ENCODE data around the gene GCLC. TPM values are rescaled to one million over a fixed set of nuclear protein-coding genes. Genes with fewer than 3 reads are reported as not detected.

GCLC gene
- polyA plus RNA-seq, 3 donors, result 6.4 to 15.7 (median 10.1) TPM

DNA sequence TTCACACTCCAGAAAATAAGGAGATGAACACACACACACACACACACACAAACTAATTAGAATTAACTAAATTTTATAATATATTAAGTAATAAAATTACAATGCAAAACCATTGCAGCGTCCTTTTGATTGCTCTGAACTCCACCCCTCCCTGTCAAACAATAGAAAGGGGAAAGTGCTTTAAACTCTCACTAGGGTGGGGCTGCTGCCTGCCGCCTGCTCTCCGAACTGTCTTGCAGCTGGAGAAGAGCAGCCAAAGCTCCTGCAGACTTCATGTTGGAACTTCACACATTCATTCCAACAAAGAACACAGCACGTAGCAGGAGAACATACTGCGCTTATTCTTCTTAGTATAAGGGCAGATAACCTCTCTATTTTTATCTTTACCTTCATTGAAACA is 83.2 kb downstream of the GCLC start:
- Histone ChIP-seq H3K4me2 (replicated peaks; ENCODE audit: extremely low read depth, low read length, poor library complexity, severe bottlenecking) (peak overlapping the region; percentile 68), H3K79me2 (ENCODE audit: insufficient read depth, low read length) (no peaks in the 10 kb centered on the region), H3K4me1 (ENCODE audit: control insufficient read depth in 1 of 2, insufficient read depth in 2 of 2, low read length in 2 of 2) (peaks cover 76 to 91% of the 10 kb centered on the region in 2 donors), H3K9me3 (replicated peaks in 1 of 2; ENCODE audit: control insufficient read depth in 1 of 2, insufficient read depth in 1 of 2, low read length in 2 of 2) (no peaks in the 10 kb centered on the region), H3K9ac (ENCODE audit: insufficient read depth, low read length, poor library complexity, severe bottlenecking) (peak overlapping the region; percentile 41), H3K4me3 (replicated peaks in 1 of 3; ENCODE audit: low read depth in 2 of 3, low read length in 3 of 3) (peak overlapping the region in 1 of 3 experiments; percentile 62), H2AFZ (ENCODE audit: insufficient read depth, low read depth, low read length, poor library complexity, severe bottlenecking) (peak overlapping the region; percentile 72), H4K20me1 (ENCODE audit: insufficient read depth, low read length) (no peaks in the 10 kb centered on the region), H3K27ac (ENCODE audit: low read depth in 1 of 2, low read length in 2 of 2) (peak overlapping the region; percentile 87 to 97), H3K27me3 (ENCODE audit: control insufficient read depth in 2 of 2, insufficient read depth in 2 of 2, low read length in 2 of 2) (no peaks in the 10 kb centered on the region), H3K36me3 (replicated peaks in 1 of 2; ENCODE audit: control insufficient read depth in 1 of 2, insufficient read depth in 2 of 2, low read length in 2 of 2) (no peaks in the 10 kb centered on the region)
- peak; percentile 35 to 62 (median 49) for DNase-seq
- Mint-ChIP-seq H3K36me3 (peaks cover 0 to 4% of the 10 kb centered on the region in 2 donors), H3K9me3 (peaks cover 0 to 3% (median 0%) of the 10 kb centered on the region in 7 donors), H3K27me3 (ENCODE audit: low read depth in 3 of 3) (peaks cover 0 to 2% (median 0%) of the 10 kb centered on the region in 3 donors), H3K4me1 (peaks cover 88% of the 10 kb centered on the region), H3K27ac (peak overlapping the region; percentile 96 to 100 (median 99)), H3K4me3 (peak overlapping the region; percentile 62 to 82)
- TF ChIP-seq, protein P1, sequence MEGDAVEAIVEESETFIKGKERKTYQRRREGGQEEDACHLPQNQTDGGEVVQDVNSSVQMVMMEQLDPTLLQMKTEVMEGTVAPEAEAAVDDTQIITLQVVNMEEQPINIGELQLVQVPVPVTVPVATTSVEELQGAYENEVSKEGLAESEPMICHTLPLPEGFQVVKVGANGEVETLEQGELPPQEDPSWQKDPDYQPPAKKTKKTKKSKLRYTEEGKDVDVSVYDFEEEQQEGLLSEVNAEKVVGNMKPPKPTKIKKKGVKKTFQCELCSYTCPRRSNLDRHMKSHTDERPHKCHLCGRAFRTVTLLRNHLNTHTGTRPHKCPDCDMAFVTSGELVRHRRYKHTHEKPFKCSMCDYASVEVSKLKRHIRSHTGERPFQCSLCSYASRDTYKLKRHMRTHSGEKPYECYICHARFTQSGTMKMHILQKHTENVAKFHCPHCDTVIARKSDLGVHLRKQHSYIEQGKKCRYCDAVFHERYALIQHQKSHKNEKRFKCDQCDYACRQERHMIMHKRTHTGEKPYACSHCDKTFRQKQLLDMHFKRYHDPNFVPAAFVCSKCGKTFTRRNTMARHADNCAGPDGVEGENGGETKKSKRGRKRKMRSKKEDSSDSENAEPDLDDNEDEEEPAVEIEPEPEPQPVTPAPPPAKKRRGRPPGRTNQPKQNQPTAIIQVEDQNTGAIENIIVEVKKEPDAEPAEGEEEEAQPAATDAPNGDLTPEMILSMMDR (IDR thresholded peaks at IDR 0.05), result no peak
- 0% methylated on average over 2 of the region's 5 CpGs for WGBS (ENCODE audit: insufficient coverage)
- intact Hi-C loops (cut with micrococcal nuclease), result no loop called here

DNA sequence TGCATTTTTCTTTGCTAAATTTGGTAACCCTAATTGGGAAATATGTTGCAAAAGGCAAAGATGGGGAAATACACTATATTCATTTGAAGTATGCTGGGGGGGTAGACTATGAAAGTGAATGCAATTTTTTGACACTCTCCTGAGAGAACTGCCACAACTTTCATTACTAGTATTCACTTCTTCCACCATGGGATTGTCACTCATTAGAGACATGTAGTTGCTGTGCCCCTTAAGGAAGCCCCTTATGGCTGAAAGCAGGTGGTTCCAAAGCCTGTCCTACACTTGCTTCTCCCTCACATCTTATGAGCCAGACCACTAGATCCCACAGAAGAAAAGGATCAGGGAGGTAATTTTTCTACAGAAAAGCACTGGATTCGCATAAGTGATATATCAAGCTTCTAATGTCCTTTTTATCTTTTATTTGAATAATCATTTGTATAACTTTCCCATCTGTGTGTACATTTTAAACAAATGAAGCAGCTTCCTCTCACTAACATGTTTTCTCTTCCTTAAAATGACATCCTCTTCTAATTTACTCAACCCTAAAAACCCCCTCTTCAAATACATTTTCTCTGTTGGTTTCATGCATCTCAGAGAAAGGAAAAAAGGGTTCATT is 83.8 kb downstream of the GCLC start:
- H3K4me1 Mint-ChIP-seq, result peaks cover 84% of the 10 kb centered on the region
- H3K4me1 ChIP-seq (ENCODE audit: control insufficient read depth in 1 of 2, insufficient read depth in 2 of 2, low read length in 2 of 2), result peaks cover 72 to 86% of the 10 kb centered on the region in 2 donors
- H3K9me3 Mint-ChIP-seq, result peaks cover 0 to 3% (median 0%) of the 10 kb centered on the region in 7 donors
- H3K9me3 ChIP-seq (replicated peaks in 1 of 2; ENCODE audit: control insufficient read depth in 1 of 2, insufficient read depth in 1 of 2, low read length in 2 of 2), result no peaks in the 10 kb centered on the region
- peak overlapping the region; percentile 53 to 82 for H3K4me3 Mint-ChIP-seq
- TF ChIP-seq, protein P1 (IDR thresholded peaks at IDR 0.05), result no peak
- peaks cover 0 to 2% (median 0%) of the 10 kb centered on the region in 3 donors for H3K27me3 Mint-ChIP-seq (ENCODE audit: low read depth in 3 of 3)
- H2AFZ ChIP-seq (ENCODE audit: insufficient read depth, low read depth, low read length, poor library complexity, severe bottlenecking), result no peak overlapping the region
- H3K27ac Mint-ChIP-seq, result peak overlapping the region; percentile 96 to 100 (median 99)
- no peaks in the 10 kb centered on the region for H3K27me3 ChIP-seq (ENCODE audit: control insufficient read depth in 2 of 2, insufficient read depth in 2 of 2, low read length in 2 of 2)
- H4K20me1 ChIP-seq (ENCODE audit: insufficient read depth, low read length), result no peaks in the 10 kb centered on the region
- H3K79me2 ChIP-seq (ENCODE audit: insufficient read depth, low read length), result no peaks in the 10 kb centered on the region
- no CpG with 5 or more reads among the region's 1 CpG for WGBS (ENCODE audit: insufficient coverage)
- peak overlapping the region; percentile 74 for H3K9ac ChIP-seq (ENCODE audit: insufficient read depth, low read length, poor library complexity, severe bottlenecking)
- no peaks in the 10 kb centered on the region for H3K36me3 ChIP-seq (replicated peaks in 1 of 2; ENCODE audit: control insufficient read depth in 1 of 2, insufficient read depth in 2 of 2, low read length in 2 of 2)
- DNase-seq, result peak; percentile 71 to 84 (median 80)
- peak overlapping the region in 2 of 3 experiments; percentile 48 to 64 for H3K4me3 ChIP-seq (replicated peaks in 1 of 3; ENCODE audit: low read depth in 2 of 3, low read length in 3 of 3)
- H3K4me2 ChIP-seq (replicated peaks; ENCODE audit: extremely low read depth, low read length, poor library complexity, severe bottlenecking), result peak overlapping the region; percentile 68
- H3K36me3 Mint-ChIP-seq, result peaks cover 0 to 4% of the 10 kb centered on the region in 2 donors
- intact Hi-C loops (cut with micrococcal nuclease), result no loop called here
- peak overlapping the region; percentile 87 to 97 for H3K27ac ChIP-seq (ENCODE audit: low read depth in 1 of 2, low read length in 2 of 2)
